Cardiac fibroblast (primary cell): ENCODE results near the gene PDE11A.

Experiments
- DNase-seq, 2 donors: peaks; one replicate each; pipeline versions ENCODE4 v3.0.0 to v3.0.0-alpha.2; 2010; ENCODE audit warnings: low read depth in 2 of 2
- H3K4me3 ChIP-seq, 2 donors: replicated peaks in 1 of 2; 1 replicate in 1 of 2; 2 replicates in 1 of 2; pipeline ENCODE4 v1.5.1; 2011; ENCODE audit warnings: low read depth in 2 of 2, low read length in 2 of 2, mild to moderate bottlenecking in 2 of 2, moderate library complexity in 1 of 2
- CTCF ChIP-seq: IDR thresholded peaks from one replicate; pipeline ENCODE4 v1.5.1; 2011; ENCODE audit warnings: low read depth, mild to moderate bottlenecking, low read length, inconsistent platforms

The PDE11A gene

DNA sequence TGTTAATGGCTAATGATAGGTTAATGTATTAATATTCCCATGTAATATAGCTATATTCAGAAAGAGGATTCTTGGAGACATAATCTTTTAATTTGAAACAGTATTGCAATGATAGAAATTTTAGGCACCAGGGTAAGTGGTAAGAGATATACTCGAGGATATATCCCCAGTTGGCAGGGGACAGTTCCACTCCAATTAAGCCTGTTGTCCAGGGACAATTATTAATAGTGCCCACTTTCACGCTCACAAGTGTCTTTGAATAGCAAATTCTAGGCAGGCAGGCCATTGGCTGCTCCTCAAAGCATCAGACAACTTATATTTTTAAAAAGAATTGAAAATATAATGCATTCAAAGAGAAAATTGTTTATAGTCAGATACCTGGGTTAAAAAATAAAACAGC lies 190.7 kb downstream of the PDE11A start:
- DNase-seq, result no peak
- H3K4me3 ChIP-seq, result no peak overlapping the region
- TF ChIP-seq CTCF, result no peak

GRCh38 chr2:177881008-177881747 lies 191.4 kb downstream of the PDE11A start:
- no peak for DNase-seq
- no peak for TF ChIP-seq CTCF
- no peak overlapping the region for H3K4me3 ChIP-seq

DNA sequence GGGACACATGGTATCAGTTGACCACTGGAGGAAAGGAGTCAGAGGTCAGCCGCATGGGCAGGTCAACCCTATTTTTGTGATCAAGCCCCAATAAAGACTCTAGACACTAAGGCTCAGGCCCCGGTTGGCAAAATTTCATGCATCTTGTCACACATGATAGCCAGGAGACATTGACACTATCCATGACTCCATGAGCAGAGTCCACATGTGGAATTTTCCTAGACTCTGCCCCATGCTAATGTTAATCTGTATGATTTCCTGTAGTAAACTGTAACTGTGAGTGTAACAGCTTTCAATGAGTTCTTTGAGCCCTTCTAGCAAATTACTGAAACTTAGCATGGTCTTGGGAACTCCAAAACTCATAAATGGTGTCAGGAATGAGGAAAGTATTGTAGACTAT lies 192.3 kb downstream of the PDE11A start:
- no peak for TF ChIP-seq CTCF
- H3K4me3 ChIP-seq, result no peak overlapping the region
- DNase-seq, result no peak

DNA sequence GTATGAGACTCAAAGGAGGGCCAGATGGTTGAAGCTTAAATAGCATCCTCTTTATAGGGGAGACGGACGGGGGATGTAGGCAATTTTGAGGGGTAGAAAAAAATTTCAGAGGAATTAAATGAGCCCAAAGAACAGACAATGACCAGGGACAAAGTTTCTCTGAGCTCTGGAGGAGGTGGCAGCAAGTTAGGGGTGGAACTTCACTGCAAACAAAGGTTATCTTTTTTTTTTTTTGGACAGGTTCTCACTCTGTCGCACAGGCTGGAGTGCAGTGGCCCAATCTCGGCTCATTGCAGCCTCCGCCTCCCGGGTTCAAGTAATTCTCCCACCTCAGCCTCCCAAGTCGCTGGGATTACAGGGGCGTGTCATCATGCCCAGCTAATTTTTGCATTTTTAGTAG lies 195.6 kb downstream of the PDE11A start:
- TF ChIP-seq CTCF, result no peak
- H3K4me3 ChIP-seq, result no peak overlapping the region
- no peak for DNase-seq

DNA sequence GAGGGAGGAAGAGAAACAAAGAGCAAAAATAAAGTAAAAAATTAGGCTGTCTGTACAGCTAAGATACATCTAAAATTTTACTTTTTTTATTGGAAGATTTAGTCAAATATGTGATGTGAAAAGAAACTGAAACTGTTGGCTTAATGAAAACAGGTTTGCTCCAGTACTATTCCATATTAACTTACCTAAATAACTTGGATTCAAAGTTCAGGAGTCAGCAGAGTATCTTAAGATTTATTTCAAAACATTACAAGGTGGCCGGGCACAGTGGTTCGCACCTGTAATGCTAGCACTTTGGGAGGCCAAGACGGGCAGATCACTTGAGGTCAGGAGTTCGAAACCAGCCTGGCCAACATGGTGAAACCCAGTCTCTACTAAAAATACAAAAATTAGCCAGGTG lies 197.9 kb downstream of the PDE11A start:
- DNase-seq, result no peak
- no peak for TF ChIP-seq CTCF
- H3K4me3 ChIP-seq, result no peak overlapping the region

GRCh38 chr2:177873915-177874314 lies 198.7 kb downstream of the PDE11A start:
- DNase-seq, result no peak
- H3K4me3 ChIP-seq, result no peak overlapping the region
- TF ChIP-seq CTCF, result no peak

- no peak for TF ChIP-seq CTCF
- no peak for DNase-seq
- no peak overlapping the region for H3K4me3 ChIP-seq
Observed at GRCh38 chr2:177872286-177872685, 200.3 kb downstream of the PDE11A start.
